SK-N-SH (cell line): Measurements from ENCODE around the gene SAT2. TPM values are rescaled to one million over a fixed set of nuclear protein-coding genes. Genes with fewer than 3 reads are reported as not detected.

Source experiments
- CTCF ChIA-PET: fragments of 300-600, 350-600 bp; formaldehyde crosslinking; extraction: SDS; loops from one replicate; lab custom pipeline; 2021; lab: Yijun Ruan, JAX
- POLR2A ChIA-PET: fragments of 350-600 bp; sonication (Branson Sonifier 250); formaldehyde crosslinking; extraction: SDS; loops from one replicate; lab custom pipeline; 2020; ENCODE audit warnings: antibody characterized with exemption, inconsistent platforms; lab: Yijun Ruan, JAX
- DNase-seq: peaks from one replicate; pipeline ENCODE4 v3.0.0; 2012
- H2AFZ ChIP-seq: fragments of 200-600 bp; sonication (generic); 2 replicates; pipeline ENCODE4 v1.8.1; 2016; ENCODE audit warnings: antibody characterized with exemption, mild to moderate bottlenecking, low read depth
- H3F3A ChIP-seq: fragments of 200-600 bp; sonication (generic); replicated peaks from 2 replicates; pipeline ENCODE3; 2016; ENCODE audit warnings: antibody characterized with exemption, mild to moderate bottlenecking; ENCODE audit not compliant: insufficient read depth
- H3K27ac ChIP-seq, 2 experiments: fragments of 200-500 bp in 1 of 2; fragments of 200-600 bp in 1 of 2; sonication (Bioruptor generic) in 1 of 2; sonication (generic), shearing (Covaris generic) in 1 of 2; 2 replicates each; pipeline versions ENCODE4 v1.5.1 to v1.6.1; 2014 to 2016; ENCODE audit warnings: low read depth in 2 of 2, inconsistent platforms in 1 of 2, low read length in 1 of 2, mild to moderate bottlenecking in 1 of 2, mixed read lengths in 1 of 2
- H3K27me3 ChIP-seq: fragments of 200-600 bp; sonication (generic), shearing (Covaris generic); 2 replicates; pipeline ENCODE4 v1.6.1; 2016; ENCODE audit warnings: mixed run types; ENCODE audit not compliant: insufficient read depth
- H3K36me3 ChIP-seq, 2 experiments: fragments of 200-500 bp in 1 of 2; fragments of 200-600 bp in 1 of 2; sonication (Bioruptor generic) in 1 of 2; sonication (generic) in 1 of 2; replicated peaks in 1 of 2; 2 replicates each; pipeline versions ENCODE3 to v1.5.1; 2014 to 2016; ENCODE audit warnings: low read length in 1 of 2, mild to moderate bottlenecking in 1 of 2; ENCODE audit not compliant: insufficient read depth in 2 of 2, control insufficient read depth in 1 of 2
- H3K4me1 ChIP-seq, 2 experiments: fragments of 200-500 bp in 1 of 2; fragments of 200-600 bp in 1 of 2; sonication (Bioruptor generic) in 1 of 2; sonication (generic), shearing (Covaris generic) in 1 of 2; 2 replicates each; pipeline versions ENCODE4 v1.5.1 to v1.6.1; 2014 to 2016; ENCODE audit warnings: low read depth in 1 of 2, low read length in 1 of 2, mixed run types in 1 of 2; ENCODE audit not compliant: insufficient read depth in 2 of 2, control insufficient read depth in 1 of 2
- H3K4me2 ChIP-seq: fragments of 200-600 bp; sonication (generic), shearing (Covaris generic); 2 replicates; pipeline ENCODE4 v1.6.1; 2017; ENCODE audit warnings: mixed run types
- H3K4me3 ChIP-seq, 2 experiments: fragments of 200-500 bp in 1 of 2; fragments of 200-600 bp in 1 of 2; sonication (Bioruptor generic) in 1 of 2; sonication (generic), shearing (Covaris generic) in 1 of 2; 2 replicates each; pipeline versions ENCODE4 v1.5.1 to v1.8.1; 2014 to 2016; ENCODE audit warnings: low read depth in 2 of 2, inconsistent platforms in 1 of 2, low read length in 1 of 2, mild to moderate bottlenecking in 1 of 2, mixed read lengths in 1 of 2, moderate library complexity in 1 of 2
- H3K79me2 ChIP-seq: fragments of 200-600 bp; sonication (generic); 2 replicates; pipeline ENCODE4 v1.8.1; 2017; ENCODE audit warnings: mild to moderate bottlenecking; ENCODE audit not compliant: insufficient read depth
- H3K9ac ChIP-seq: fragments of 200-600 bp; sonication (generic); 2 replicates; pipeline ENCODE4 v1.6.1; 2017; ENCODE audit warnings: mixed run types
- H3K9me2 ChIP-seq: fragments of 200-600 bp; sonication (generic); 2 replicates; pipeline ENCODE4 v1.6.1; 2017; ENCODE audit warnings: mixed run types
- H3K9me3 ChIP-seq: fragments of 200-600 bp; sonication (generic); 2 replicates; pipeline ENCODE4 v1.6.1; 2017; ENCODE audit warnings: mixed run types, mild to moderate bottlenecking, moderate library complexity
- H4K20me1 ChIP-seq: fragments of 200-600 bp; sonication (generic); 2 replicates; pipeline ENCODE4 v1.6.1; 2017; ENCODE audit warnings: mild to moderate bottlenecking, mixed run types; ENCODE audit not compliant: insufficient read depth
- CTCF ChIP-seq: fragments of 200-600 bp; sonication (generic); IDR thresholded peaks from 2 replicates; pipeline ENCODE4 v1.6.1; 2017; ENCODE audit warnings: antibody characterized with exemption, mild to moderate bottlenecking, moderate library complexity
- ELF1 ChIP-seq: IDR thresholded peaks from 2 replicates; pipeline ENCODE4 v1.4.0; 2012
- EP300 ChIP-seq, 2 experiments: IDR thresholded peaks; 2 replicates each; pipeline versions ENCODE4 v1.4.0 to v1.6.1; 2012; ENCODE audit warnings: borderline replicate concordance in 1 of 2, low read depth in 1 of 2, low read length in 1 of 2
- EZH2phosphoT487 ChIP-seq: fragments of 200-600 bp; sonication (generic); IDR thresholded peaks from 2 replicates; pipeline ENCODE4 v1.6.1; 2017; ENCODE audit warnings: low read depth, mixed run types, mild to moderate bottlenecking, antibody characterized with exemption, moderate library complexity, borderline replicate concordance
- FOXM1 ChIP-seq: IDR thresholded peaks from 2 replicates; pipeline ENCODE4 v1.4.0; 2012; ENCODE audit warnings: low read depth, mild to moderate bottlenecking
- GABPA ChIP-seq: IDR thresholded peaks from 2 replicates; pipeline ENCODE4 v1.4.0; 2012; ENCODE audit warnings: low read depth, mild to moderate bottlenecking
- GATA2 ChIP-seq: sonication (generic); formaldehyde crosslinking; IDR thresholded peaks from 2 replicates; pipeline ENCODE4 v1.5.0; 2020; ENCODE audit warnings: mild to moderate bottlenecking, missing genetic modification reagents
- JUND ChIP-seq: IDR thresholded peaks from 2 replicates; pipeline ENCODE4 v1.4.0; 2012
- POLR2AphosphoS5 ChIP-seq: IDR thresholded peaks from 2 replicates; pipeline ENCODE4 v1.6.1; 2012; ENCODE audit warnings: low read depth, low read length
- RAD21 ChIP-seq: IDR thresholded peaks from 2 replicates; pipeline ENCODE4 v1.6.1; 2012; ENCODE audit warnings: mild to moderate bottlenecking, low read length
- TCF12 ChIP-seq: IDR thresholded peaks from 2 replicates; pipeline ENCODE4 v1.4.0; 2012
- WGBS: methylation state at CpG from one replicate; pipeline ENCODE4 v1.1.6; 2017; ENCODE audit warnings: low lambda C conversion rate; 5-methylcytosine and 5-hydroxymethylcytosine counted together
- polyA plus RNA-seq, 3 experiments: library from polyadenylated mRNA; depleted of rRNA; stranded (reverse); fragments of >200 nt; gene quantifications; 2 replicates each; pipeline ENCODE4 v1.2.3, GENCODE V29; 2012
- TF ChIP-seq, protein P1 (sequence below): IDR thresholded peaks from 2 replicates; pipeline ENCODE4 v1.4.0; 2012; ENCODE audit warnings: low read depth
- TF ChIP-seq, protein P2 (sequence below): IDR thresholded peaks from 2 replicates; pipeline ENCODE4 v1.4.0; 2012; ENCODE audit warnings: low read depth, borderline replicate concordance

Gene SAT2
- polyA plus RNA-seq, 1 of the 3 experiments (the other 2 are of a cell fraction): 43.1 TPM

- peak overlapping the region; percentile 82 for H3K4me2 ChIP-seq
- H3K79me2 ChIP-seq: no peaks in the 10 kb centered on the region
- 4% methylated on average over 36 of the region's 45 CpGs for WGBS
- peak; percentile 49 for DNase-seq
- H3K9me2 ChIP-seq: no peaks in the 10 kb centered on the region
- H4K20me1 ChIP-seq: no peaks in the 10 kb centered on the region
- H3K9ac ChIP-seq: no peak overlapping the region
- no peaks in the 10 kb centered on the region for H3K36me3 ChIP-seq
- H3K27me3 ChIP-seq: peaks cover 25% of the 10 kb centered on the region
- peak overlapping the region; percentile 47 to 50 for H3K4me3 ChIP-seq
- H3K27ac ChIP-seq: no peak overlapping the region
- H3K9me3 ChIP-seq: no peaks in the 10 kb centered on the region
- ChIA-PET CTCF (interaction anchor here (0.7 to 6.5 kb wide), 9 partner anchors 8 to 37 kb away, joined by 3 to 55 read pairs (median 4); partner anchors contain the start of genes FXR2, TP53 and WRAP53), POLR2A (interaction anchor here (1.2 to 2.8 kb wide), 5 partner anchors 18 to 35 kb away, joined by 3 to 40 read pairs (median 3); partner anchors contain the start of genes SAT2, TP53 and WRAP53)
- peaks cover 0 to 7% of the 10 kb centered on the region in 2 experiments; a peak in 1 of 4 replicates for H3K4me1 ChIP-seq
- peak overlapping the region; percentile 62; the same call in 1 of the 2 replicates for H2AFZ ChIP-seq
- 0 out of 2 replicates have a peak, but pooled peaks have one; percentile 57 for TF ChIP-seq EZH2phosphoT487
- TF ChIP-seq, protein P1, sequence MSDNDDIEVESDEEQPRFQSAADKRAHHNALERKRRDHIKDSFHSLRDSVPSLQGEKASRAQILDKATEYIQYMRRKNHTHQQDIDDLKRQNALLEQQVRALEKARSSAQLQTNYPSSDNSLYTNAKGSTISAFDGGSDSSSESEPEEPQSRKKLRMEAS: no peak
- TF ChIP-seq TCF12: no peak
- TF ChIP-seq JUND: no peak
- TF ChIP-seq GATA2 (CRISPR knock-in tag): no peak
- TF ChIP-seq EP300 (IDR thresholded peaks at IDR 0.05; ENCODE audit: borderline replicate concordance in 1 of 2, low read depth in 1 of 2, low read length in 1 of 2): no peak
- no peak for TF ChIP-seq ELF1
- no peak for TF ChIP-seq RAD21
- no peaks in the 10 kb centered on the region for H3F3A ChIP-seq
Observed at GRCh38 chr17:7651097-7651664, 23.6 kb upstream of the SAT2 start.

DNA sequence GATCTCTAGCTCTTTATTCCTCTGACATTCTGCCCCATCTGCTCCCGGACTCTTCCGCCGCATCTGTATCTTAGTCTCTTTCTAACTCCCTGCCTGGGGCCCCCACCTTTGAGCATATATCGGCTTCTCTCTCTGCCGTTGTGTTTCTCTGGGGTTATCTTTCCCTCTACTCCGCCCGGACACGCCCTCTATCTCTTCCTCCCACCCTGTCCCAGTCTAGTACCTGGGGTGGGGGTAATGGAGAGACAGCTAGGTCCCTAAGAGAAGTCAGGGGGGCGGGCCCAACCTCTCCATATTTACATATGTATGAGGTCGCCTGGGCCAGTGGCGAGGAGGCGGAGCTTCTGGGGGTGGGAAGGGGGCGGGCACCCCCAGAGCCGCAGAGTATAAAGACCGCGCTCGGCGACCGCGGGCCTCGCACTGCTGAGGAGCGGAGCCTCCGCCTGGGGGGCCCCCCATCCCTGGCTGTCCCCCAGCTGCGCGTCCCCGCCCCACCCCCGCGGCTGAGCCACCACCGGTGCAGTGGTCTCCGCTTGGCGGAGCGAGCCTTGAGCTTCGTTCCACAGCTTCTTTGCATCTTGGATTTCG is 23.0 kb upstream of the SAT2 start, which contains the start of gene ATP1B2:
ATP1B2 (plus strand) TSS at position 418 of the 588 bp plus-strand sequence. CDS start 593 bp downstream, outside the sequence.
- H4K20me1 ChIP-seq: no peaks in the 10 kb centered on the region
- WGBS: 15% methylated on average over 16 of the region's 34 CpGs
- no peaks in the 10 kb centered on the region for H3K79me2 ChIP-seq
- no peak within 1 kb of the TSS for H3K9ac ChIP-seq
- H3K36me3 ChIP-seq: no peaks in the 10 kb centered on the region
- H3K4me2 ChIP-seq: peak within 1 kb of the TSS; percentile 82
- TF ChIP-seq ELF1: no peak
- no peak for TF ChIP-seq FOXM1
- no peak for TF ChIP-seq JUND
- no peak for TF ChIP-seq GABPA
- no peak for TF ChIP-seq RAD21
- TF ChIP-seq, protein P2, sequence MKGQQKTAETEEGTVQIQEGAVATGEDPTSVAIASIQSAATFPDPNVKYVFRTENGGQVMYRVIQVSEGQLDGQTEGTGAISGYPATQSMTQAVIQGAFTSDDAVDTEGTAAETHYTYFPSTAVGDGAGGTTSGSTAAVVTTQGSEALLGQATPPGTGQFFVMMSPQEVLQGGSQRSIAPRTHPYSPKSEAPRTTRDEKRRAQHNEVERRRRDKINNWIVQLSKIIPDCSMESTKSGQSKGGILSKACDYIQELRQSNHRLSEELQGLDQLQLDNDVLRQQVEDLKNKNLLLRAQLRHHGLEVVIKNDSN: no peak
- no peak for TF ChIP-seq POLR2AphosphoS5
- no peak for TF ChIP-seq CTCF
- peaks cover 0 to 7% of the 10 kb centered on the region in 2 experiments; a peak in 1 of 4 replicates for H3K4me1 ChIP-seq
- peak within 1 kb of the TSS; percentile 62; the same call in 1 of the 2 replicates for H2AFZ ChIP-seq
- ChIA-PET CTCF (interaction anchor here (0.9 to 6.5 kb wide), 8 partner anchors 8 to 37 kb away, joined by 3 to 55 read pairs (median 5); partner anchors contain the start of genes FXR2, TP53 and WRAP53), POLR2A (interaction anchor here (1.0 to 2.8 kb wide), 6 partner anchors 18 to 36 kb away, joined by 3 to 40 read pairs (median 4); partner anchors contain the start of genes SAT2, TP53 and WRAP53)
- peak within 1 kb of the TSS; percentile 47 to 50 for H3K4me3 ChIP-seq
- no peak within 1 kb of the TSS for H3K27ac ChIP-seq
- no peaks in the 10 kb centered on the region for H3K9me3 ChIP-seq
- DNase-seq: peak; percentile 95
- H3K27me3 ChIP-seq: peaks cover 25% of the 10 kb centered on the region
- no peaks in the 10 kb centered on the region for H3K9me2 ChIP-seq
- no peaks in the 10 kb centered on the region for H3F3A ChIP-seq
